Measurements from ENCODE around the gene VAMP4.

VAMP4 gene

GRCh38 chr1:171741872-171742576 is at the start of gene VAMP4:
TSS of gene VAMP4 (minus strand) at chr1:171742065. CDS start at chr1:171738414, 3,651 bp downstream.
- DNase-seq, result peak; percentile 90

- DNase-seq, result no peak
Measured at GRCh38 chr1:171790318-171790717, 48.5 kb upstream of the VAMP4 start.

- DNase-seq, result peak; percentile 33
Measured at GRCh38 chr1:171788696-171789095, 46.8 kb upstream of the VAMP4 start.

- DNase-seq, result no peak
Measured at GRCh38 chr1:171787686-171788480, 46.0 kb upstream of the VAMP4 start.

- no peak for DNase-seq
Measured at GRCh38 chr1:171786534-171786933, 44.7 kb upstream of the VAMP4 start.

- no peak for DNase-seq
Measured at GRCh38 chr1:171785766-171786165, 43.9 kb upstream of the VAMP4 start.

GRCh38 chr1:171784784-171785183 is 42.9 kb upstream of the VAMP4 start:
- no peak for DNase-seq

- DNase-seq, result no peak
Measured at GRCh38 chr1:171783816-171784530, 42.1 kb upstream of the VAMP4 start.

GRCh38 chr1:171781176-171781875 is 39.5 kb upstream of the VAMP4 start, which contains the start of gene METTL13:
TSS of gene METTL13 (plus strand) at chr1:171781660. CDS start at chr1:171781968, 308 bp downstream.
- DNase-seq, result peak; percentile 100

- no peak for DNase-seq
Measured at GRCh38 chr1:171780583-171781175, 38.8 kb upstream of the VAMP4 start.

GRCh38 chr1:171772312-171772711 is 30.4 kb upstream of the VAMP4 start:
- DNase-seq, result no peak

- DNase-seq, result no peak
Measured at GRCh38 chr1:171769754-171770153, 27.9 kb upstream of the VAMP4 start.

GRCh38 chr1:171769171-171769570 is 27.3 kb upstream of the VAMP4 start:
- no peak for DNase-seq

- no peak for DNase-seq
Measured at GRCh38 chr1:171763764-171764163, 21.9 kb upstream of the VAMP4 start.

GRCh38 chr1:171762143-171762563 is 20.3 kb upstream of the VAMP4 start:
- DNase-seq, result no peak

GRCh38 chr1:171758011-171758410 is 16.1 kb upstream of the VAMP4 start:
- no peak for DNase-seq

- DNase-seq, result no peak
Measured at GRCh38 chr1:171756856-171757255, 15.0 kb upstream of the VAMP4 start.

GRCh38 chr1:171754971-171755370 is 13.1 kb upstream of the VAMP4 start:
- DNase-seq, result no peak

GRCh38 chr1:171754353-171754705 is 12.5 kb upstream of the VAMP4 start:
- DNase-seq, result no peak

- DNase-seq, result no peak
Measured at GRCh38 chr1:171753685-171754352, 12.0 kb upstream of the VAMP4 start.

GRCh38 chr1:171753182-171753581 is 11.3 kb upstream of the VAMP4 start:
- DNase-seq, result no peak

- no peak for DNase-seq
Measured at GRCh38 chr1:171751221-171751620, 9.4 kb upstream of the VAMP4 start.
